Neural progenitor cell (in vitro differentiated cells): ENCODE measurements around the gene TRIP13.

Experiments
- EZH2 ChIP-seq: fragments of 200-600 bp; sonication (generic); IDR thresholded peaks from 2 replicates; pipeline ENCODE4 v1.6.1; 2017; ENCODE audit warnings: antibody characterized with exemption, mild to moderate bottlenecking, moderate library complexity
- EZH2phosphoT487 ChIP-seq: fragments of 200-600 bp; sonication (generic); IDR thresholded peaks from 2 replicates; pipeline ENCODE4 v1.6.1; 2017; ENCODE audit warnings: antibody characterized with exemption
- TF ChIP-seq, protein P1 (sequence below): fragments of 200-600 bp; sonication (generic); IDR thresholded peaks from 2 replicates; pipeline ENCODE4 v1.5.1; 2017; ENCODE audit warnings: antibody characterized with exemption, mild to moderate bottlenecking

- TF ChIP-seq, protein P1, sequence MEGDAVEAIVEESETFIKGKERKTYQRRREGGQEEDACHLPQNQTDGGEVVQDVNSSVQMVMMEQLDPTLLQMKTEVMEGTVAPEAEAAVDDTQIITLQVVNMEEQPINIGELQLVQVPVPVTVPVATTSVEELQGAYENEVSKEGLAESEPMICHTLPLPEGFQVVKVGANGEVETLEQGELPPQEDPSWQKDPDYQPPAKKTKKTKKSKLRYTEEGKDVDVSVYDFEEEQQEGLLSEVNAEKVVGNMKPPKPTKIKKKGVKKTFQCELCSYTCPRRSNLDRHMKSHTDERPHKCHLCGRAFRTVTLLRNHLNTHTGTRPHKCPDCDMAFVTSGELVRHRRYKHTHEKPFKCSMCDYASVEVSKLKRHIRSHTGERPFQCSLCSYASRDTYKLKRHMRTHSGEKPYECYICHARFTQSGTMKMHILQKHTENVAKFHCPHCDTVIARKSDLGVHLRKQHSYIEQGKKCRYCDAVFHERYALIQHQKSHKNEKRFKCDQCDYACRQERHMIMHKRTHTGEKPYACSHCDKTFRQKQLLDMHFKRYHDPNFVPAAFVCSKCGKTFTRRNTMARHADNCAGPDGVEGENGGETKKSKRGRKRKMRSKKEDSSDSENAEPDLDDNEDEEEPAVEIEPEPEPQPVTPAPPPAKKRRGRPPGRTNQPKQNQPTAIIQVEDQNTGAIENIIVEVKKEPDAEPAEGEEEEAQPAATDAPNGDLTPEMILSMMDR, result no peak
- TF ChIP-seq EZH2phosphoT487, result no peak
- no peak for TF ChIP-seq EZH2
Measured at GRCh38 chr5:886716-887325, 5.9 kb upstream of the TRIP13 start.
